Brain microvascular endothelial cell (primary cell): ENCODE measurements around the gene ACKR3.

Experiments used
- DNase-seq: peaks from one replicate; pipeline ENCODE4 v3.0.0-alpha.2; 2020
- H3K27ac ChIP-seq: fragments of 250-450 bp; sonication (Bioruptor Pico); 2 replicates; pipeline ENCODE4 v1.5.1; 2020; ENCODE audit warnings: mild to moderate bottlenecking, moderate library complexity
- H3K27me3 ChIP-seq: fragments of 250-450 bp; sonication (Bioruptor Pico); replicated peaks from 2 replicates; pipeline ENCODE4 v1.5.1; 2020; ENCODE audit warnings: mild to moderate bottlenecking
- H3K36me3 ChIP-seq: fragments of 250-450 bp; sonication (Bioruptor Pico); replicated peaks from 2 replicates; pipeline ENCODE4 v1.5.1; 2020; ENCODE audit warnings: mild to moderate bottlenecking
- H3K4me3 ChIP-seq: 2 replicates; pipeline ENCODE4 v1.5.1; 2011; ENCODE audit warnings: low read depth, mild to moderate bottlenecking, control low read depth, low read length, moderate library complexity
- CTCF ChIP-seq: IDR thresholded peaks from 2 replicates; pipeline ENCODE4 v1.5.1; 2011; ENCODE audit warnings: low read depth, mild to moderate bottlenecking, moderate library complexity, low read length, control low read depth, inconsistent platforms; ENCODE audit errors: missing control alignments
- in situ Hi-C: cut with HindIII; loops from 2 replicates; pipeline ENCODE4 v1.10.0; 2017; ENCODE audit warnings: low sequenced_read_pairs, low pct_ligation_motif_present

The ACKR3 gene

DNA sequence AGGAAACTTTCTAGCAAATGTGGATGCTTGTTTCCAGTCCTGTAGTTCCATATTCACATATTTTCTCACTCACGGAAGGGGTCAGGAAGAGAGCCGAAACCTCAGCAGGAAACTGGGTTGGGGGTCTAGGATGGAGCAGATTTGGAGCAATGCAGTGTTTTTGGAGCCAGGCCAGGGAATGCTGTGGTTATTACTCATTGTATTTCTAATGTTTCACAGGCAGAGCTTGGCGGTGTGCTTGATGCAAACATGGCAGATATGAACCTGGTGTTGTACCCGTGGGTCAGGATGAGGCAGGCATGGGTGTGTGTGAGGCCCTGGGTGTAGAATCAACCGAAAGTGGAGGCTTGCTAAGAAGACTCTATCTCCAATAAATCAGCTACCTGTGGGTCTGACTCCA is 34.6 kb upstream of the ACKR3 start:
- Histone ChIP-seq H3K36me3 (no peaks in the 10 kb centered on the region), H3K4me3 (no peak overlapping the region), H3K27ac (no peak overlapping the region), H3K27me3 (no peaks in the 10 kb centered on the region)
- TF ChIP-seq CTCF: no peak
- in situ Hi-C loops: no loop called here
- peak; percentile 96 for DNase-seq

- no peak for DNase-seq
- H3K27me3 ChIP-seq: no peaks in the 10 kb centered on the region
- H3K4me3 ChIP-seq: no peak overlapping the region
- H3K27ac ChIP-seq: no peak overlapping the region
- H3K36me3 ChIP-seq: no peaks in the 10 kb centered on the region
- in situ Hi-C loops: no loop called here
- TF ChIP-seq CTCF: no peak
Observed at GRCh38 chr2:236536727-236537398, 32.8 kb upstream of the ACKR3 start.

- Histone ChIP-seq H3K36me3 (no peaks in the 10 kb centered on the region), H3K27ac (no peak overlapping the region), H3K4me3 (no peak overlapping the region), H3K27me3 (no peaks in the 10 kb centered on the region)
- in situ Hi-C loops: no loop called here
- no peak for TF ChIP-seq CTCF
- no peak for DNase-seq
Observed at GRCh38 chr2:236538242-236538641, 31.4 kb upstream of the ACKR3 start.

DNA sequence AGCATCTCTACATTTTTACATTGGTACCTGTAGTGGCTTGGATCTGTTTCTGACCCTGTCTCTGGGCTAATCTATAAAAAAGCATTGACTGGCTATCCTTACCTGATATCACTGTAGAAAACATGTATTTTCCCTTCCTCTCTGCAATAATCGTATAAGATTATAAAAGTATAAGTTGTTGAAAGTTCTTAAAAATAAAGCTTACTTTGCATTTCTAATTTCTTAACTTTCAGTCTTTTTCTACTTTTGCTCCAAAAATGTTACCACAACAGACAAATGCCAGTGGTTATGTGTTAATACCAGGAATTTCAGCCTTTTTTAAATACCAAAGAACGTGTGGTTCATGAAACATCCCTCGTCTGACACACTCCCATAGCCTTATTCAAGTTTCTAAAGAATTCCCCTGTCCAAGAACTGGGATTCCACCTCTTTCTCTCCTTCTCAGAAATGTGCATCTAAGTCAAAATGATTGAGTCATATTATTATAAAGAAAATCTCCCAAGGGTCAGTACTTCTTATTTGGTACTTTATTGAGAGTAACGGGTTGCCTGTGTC is 28.5 kb upstream of the ACKR3 start:
- Histone ChIP-seq H3K27me3 (no peaks in the 10 kb centered on the region), H3K27ac (no peak overlapping the region), H3K4me3 (no peak overlapping the region), H3K36me3 (no peaks in the 10 kb centered on the region)
- no peak for DNase-seq
- no peak for TF ChIP-seq CTCF
- in situ Hi-C loops: no loop called here

DNA sequence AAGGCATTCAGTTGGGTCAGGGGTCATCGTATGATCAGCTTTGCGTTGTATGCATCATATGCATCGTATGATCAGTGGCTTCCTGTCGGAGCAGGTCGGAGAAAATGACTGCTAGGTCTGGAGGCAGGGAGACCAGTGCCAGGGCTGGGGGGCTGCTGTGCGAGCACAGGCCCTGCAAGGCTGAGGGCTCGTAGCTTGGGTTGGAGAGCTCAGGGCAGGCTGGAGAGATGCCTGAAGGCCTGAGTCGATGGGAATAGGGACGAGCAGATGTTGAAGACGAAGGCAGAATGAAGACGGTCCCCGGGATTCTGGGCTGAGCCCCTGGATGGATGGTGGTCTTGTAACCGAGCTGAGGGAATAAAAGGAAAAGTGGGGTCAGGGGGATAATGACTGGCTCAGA is 25.3 kb upstream of the ACKR3 start:
- DNase-seq: no peak

More for the DNA sequence above, 25.3 kb upstream of the ACKR3 start:
- in situ Hi-C loops: no loop called here
- no peak overlapping the region for H3K27ac ChIP-seq
- H3K4me3 ChIP-seq: no peak overlapping the region
- H3K27me3 ChIP-seq: no peaks in the 10 kb centered on the region
- no peaks in the 10 kb centered on the region for H3K36me3 ChIP-seq
- TF ChIP-seq CTCF: no peak
